ENCODE measurements around the gene HOXC10. TPM values are rescaled to one million over a fixed set of nuclear protein-coding genes. Genes with fewer than 3 reads are reported as not detected.

HOXC10 gene
- total and polyA plus RNA-seq, 2 donors from 2014 or later = 49.7 to 50.7 TPM

DNA sequence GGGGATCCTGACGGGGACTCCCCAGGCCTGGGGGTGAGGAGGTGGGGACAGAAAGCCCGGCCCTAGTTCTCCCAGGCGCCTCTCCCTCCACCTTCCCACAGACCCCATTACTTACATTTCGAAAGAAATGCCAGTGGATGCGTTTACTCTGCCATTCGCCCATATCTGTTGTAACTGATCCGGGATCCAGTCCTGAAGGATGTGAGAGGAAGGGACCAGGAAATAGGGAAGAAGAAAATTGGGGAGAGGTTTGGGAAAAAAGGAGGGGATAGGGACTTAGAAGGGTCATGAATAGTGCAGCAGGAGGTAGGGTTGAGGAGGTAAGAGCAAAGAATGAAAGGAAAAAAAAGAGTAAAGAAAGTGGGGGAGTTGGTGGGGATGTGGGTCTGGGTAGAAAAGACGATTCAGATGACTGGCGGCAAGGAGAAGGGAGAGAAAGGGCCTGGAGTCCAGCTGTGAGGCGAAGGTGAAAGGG, 29.1 kb upstream of the HOXC10 start:
- Histone ChIP-seq H3K9ac (ENCODE audit: low read length in 3 of 3) (no peak overlapping the region), H3K36me3 (ENCODE audit: control insufficient read depth in 2 of 3, insufficient read depth in 3 of 3, low read length in 3 of 3) (no peaks in the 10 kb centered on the region), H3K4me3 (ENCODE audit: low read length in 3 of 3) (no peak overlapping the region), H3K4me1 (ENCODE audit: control insufficient read depth in 2 of 3, insufficient read depth in 2 of 3, low read depth in 1 of 3, low read length in 3 of 3) (no peaks in the 10 kb centered on the region), H3K9me3 (ENCODE audit: control insufficient read depth in 2 of 3, insufficient read depth in 1 of 3, low read length in 3 of 3) (no peaks in the 10 kb centered on the region), H3K27ac (ENCODE audit: low read depth in 2 of 2, low read length in 2 of 2) (no peak overlapping the region), H3K27me3 (ENCODE audit: control insufficient read depth, insufficient read depth, low read length) (peaks cover 85% of the 10 kb centered on the region)
- TF ChIP-seq, protein P1, sequence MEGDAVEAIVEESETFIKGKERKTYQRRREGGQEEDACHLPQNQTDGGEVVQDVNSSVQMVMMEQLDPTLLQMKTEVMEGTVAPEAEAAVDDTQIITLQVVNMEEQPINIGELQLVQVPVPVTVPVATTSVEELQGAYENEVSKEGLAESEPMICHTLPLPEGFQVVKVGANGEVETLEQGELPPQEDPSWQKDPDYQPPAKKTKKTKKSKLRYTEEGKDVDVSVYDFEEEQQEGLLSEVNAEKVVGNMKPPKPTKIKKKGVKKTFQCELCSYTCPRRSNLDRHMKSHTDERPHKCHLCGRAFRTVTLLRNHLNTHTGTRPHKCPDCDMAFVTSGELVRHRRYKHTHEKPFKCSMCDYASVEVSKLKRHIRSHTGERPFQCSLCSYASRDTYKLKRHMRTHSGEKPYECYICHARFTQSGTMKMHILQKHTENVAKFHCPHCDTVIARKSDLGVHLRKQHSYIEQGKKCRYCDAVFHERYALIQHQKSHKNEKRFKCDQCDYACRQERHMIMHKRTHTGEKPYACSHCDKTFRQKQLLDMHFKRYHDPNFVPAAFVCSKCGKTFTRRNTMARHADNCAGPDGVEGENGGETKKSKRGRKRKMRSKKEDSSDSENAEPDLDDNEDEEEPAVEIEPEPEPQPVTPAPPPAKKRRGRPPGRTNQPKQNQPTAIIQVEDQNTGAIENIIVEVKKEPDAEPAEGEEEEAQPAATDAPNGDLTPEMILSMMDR (IDR thresholded peaks at IDR 0.05; ENCODE audit: borderline replicate concordance, extremely low read depth, insufficient read depth) = no peak
- intact Hi-C loops (cut with DNase I) = no loop called here
- DNase-seq (no peak), FAIRE-seq (no peak)

DNA sequence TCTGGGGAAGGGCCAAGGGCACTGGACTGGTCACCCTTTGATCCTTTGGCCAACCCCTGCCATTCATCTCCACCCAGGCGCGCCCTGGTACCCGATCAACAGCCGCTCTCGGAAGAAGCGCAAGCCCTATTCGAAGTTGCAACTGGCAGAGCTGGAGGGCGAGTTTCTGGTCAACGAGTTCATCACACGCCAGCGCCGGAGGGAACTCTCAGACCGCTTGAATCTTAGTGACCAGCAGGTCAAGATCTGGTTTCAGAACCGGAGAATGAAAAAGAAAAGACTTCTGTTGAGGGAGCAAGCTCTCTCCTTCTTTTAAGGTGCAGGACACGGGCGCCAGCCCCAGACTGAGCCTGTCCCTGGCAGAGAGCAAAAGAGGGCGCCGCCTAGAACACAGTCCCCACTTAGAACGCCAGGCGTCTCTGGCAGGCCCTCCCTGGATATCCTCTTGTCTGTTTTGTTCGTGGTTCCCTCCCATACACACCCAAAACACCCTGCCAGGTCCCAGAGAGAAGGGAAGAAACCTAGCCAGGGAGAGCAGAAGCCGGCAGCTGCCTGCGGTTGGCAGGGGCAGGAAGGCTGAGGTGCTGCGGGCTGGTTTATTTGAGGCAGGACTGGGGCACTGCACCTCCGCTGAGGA, 28.6 kb upstream of the HOXC10 start:
- no peak overlapping the region for H3K9ac ChIP-seq (ENCODE audit: low read length in 3 of 3)

DNA sequence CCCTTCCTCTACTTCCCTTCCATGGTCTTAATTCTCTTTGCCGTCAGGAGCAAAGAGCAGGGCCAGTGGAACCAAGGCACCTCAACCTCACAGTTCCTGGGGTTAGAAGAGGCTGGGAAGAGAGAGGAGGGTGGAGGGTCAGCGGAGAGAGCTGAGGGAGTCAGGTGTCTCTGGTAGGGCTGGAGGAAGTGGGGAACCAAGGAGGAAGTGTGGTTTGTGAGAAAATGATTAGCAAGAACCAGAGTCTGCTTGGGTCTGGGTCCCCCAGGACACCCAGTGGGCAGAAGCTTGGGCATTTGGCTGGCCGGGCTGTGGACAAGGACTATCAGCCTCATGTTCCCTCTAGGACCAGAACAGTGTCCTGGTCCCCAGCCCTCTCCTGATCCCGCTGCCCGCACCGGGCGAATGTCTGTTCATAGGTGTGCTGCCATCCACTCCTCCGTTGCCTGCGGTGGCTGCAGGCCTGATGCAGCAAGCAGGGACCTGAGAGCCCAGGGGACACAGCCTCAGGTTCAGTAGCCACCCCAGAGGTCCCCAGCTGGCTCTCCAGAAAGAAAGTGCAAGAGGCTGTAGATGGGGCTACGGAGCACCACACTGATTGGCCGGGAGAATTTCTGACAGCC, 27.9 kb upstream of the HOXC10 start:
- no peak for FAIRE-seq

More for the DNA sequence above, 28.6 kb upstream of the HOXC10 start:
- Histone ChIP-seq H3K4me1 (ENCODE audit: control insufficient read depth in 2 of 3, insufficient read depth in 2 of 3, low read depth in 1 of 3, low read length in 3 of 3) (no peaks in the 10 kb centered on the region), H3K27me3 (ENCODE audit: control insufficient read depth, insufficient read depth, low read length) (peaks cover 80% of the 10 kb centered on the region), H3K27ac (ENCODE audit: low read depth in 2 of 2, low read length in 2 of 2) (no peak overlapping the region), H3K9me3 (ENCODE audit: control insufficient read depth in 2 of 3, insufficient read depth in 1 of 3, low read length in 3 of 3) (no peaks in the 10 kb centered on the region), H3K4me3 (ENCODE audit: low read length in 3 of 3) (no peak overlapping the region), H3K36me3 (ENCODE audit: control insufficient read depth in 2 of 3, insufficient read depth in 3 of 3, low read length in 3 of 3) (no peaks in the 10 kb centered on the region)
- intact Hi-C loops (cut with DNase I) = no loop called here
- FAIRE-seq (no peak), DNase-seq (no peak)
- TF ChIP-seq, protein P1 (IDR thresholded peaks at IDR 0.05; ENCODE audit: borderline replicate concordance, extremely low read depth, insufficient read depth) = no peak

More for the DNA sequence above, 27.9 kb upstream of the HOXC10 start:
- Histone ChIP-seq H3K9ac (ENCODE audit: low read length in 3 of 3) (no peak overlapping the region), H3K4me3 (ENCODE audit: low read length in 3 of 3) (no peak overlapping the region), H3K36me3 (ENCODE audit: control insufficient read depth in 2 of 3, insufficient read depth in 3 of 3, low read length in 3 of 3) (no peaks in the 10 kb centered on the region), H3K9me3 (ENCODE audit: control insufficient read depth in 2 of 3, insufficient read depth in 1 of 3, low read length in 3 of 3) (no peaks in the 10 kb centered on the region), H3K4me1 (ENCODE audit: control insufficient read depth in 2 of 3, insufficient read depth in 2 of 3, low read depth in 1 of 3, low read length in 3 of 3) (no peaks in the 10 kb centered on the region), H3K27ac (ENCODE audit: low read depth in 2 of 2, low read length in 2 of 2) (no peak overlapping the region), H3K27me3 (ENCODE audit: control insufficient read depth, insufficient read depth, low read length) (peaks cover 77% of the 10 kb centered on the region)
- no peak for DNase-seq
- intact Hi-C loops (cut with DNase I) = no loop called here
- TF ChIP-seq, protein P1 (IDR thresholded peaks at IDR 0.05; ENCODE audit: borderline replicate concordance, extremely low read depth, insufficient read depth) = no peak

Data from kidney (tissue), 14 donors.